Measurements from ENCODE around the gene MTMR3. TPM values are rescaled to one million over a fixed set of nuclear protein-coding genes. Genes with fewer than 3 reads are reported as not detected.

MTMR3 gene
- polyA plus RNA-seq, 1 of the 3 experiments (the other 2 are of a cell fraction): 20.4 TPM

DNA sequence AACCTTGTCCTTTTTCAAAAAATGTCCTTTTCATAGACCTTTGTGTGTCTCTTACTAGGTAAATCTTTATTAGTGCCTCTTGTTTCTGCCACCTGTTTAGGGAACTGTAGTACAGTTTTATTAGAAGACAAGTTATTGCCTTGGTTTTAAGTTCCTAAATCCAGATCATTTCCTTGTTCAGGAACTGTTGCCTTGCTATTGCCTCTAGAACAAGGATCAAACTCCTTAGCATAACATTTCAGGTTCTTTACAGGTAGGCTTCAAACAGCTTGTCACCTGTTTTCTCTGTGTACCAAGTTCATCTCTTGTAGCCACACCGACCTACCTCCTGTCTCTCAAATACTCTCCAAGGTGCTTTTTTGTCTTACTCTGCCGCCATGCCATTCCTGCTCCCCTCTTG lies 75.2 kb downstream of the MTMR3 start:
- Histone ChIP-seq H3K4me1 (ENCODE audit: control insufficient read depth in 1 of 2, insufficient read depth in 2 of 2, low read depth in 1 of 2, low read length in 1 of 2) (no peaks in the 10 kb centered on the region), H3K79me2 (ENCODE audit: insufficient read depth) (peaks cover 48% of the 10 kb centered on the region), H3K4me3 (ENCODE audit: low read depth in 2 of 2, low read length in 1 of 2) (no peak overlapping the region), H3F3A (replicated peaks; ENCODE audit: insufficient read depth) (peaks cover 4% of the 10 kb centered on the region), H2AFZ (ENCODE audit: low read depth) (no peak overlapping the region), H3K9me2 (no peaks in the 10 kb centered on the region), H3K4me2 (no peak overlapping the region), H4K20me1 (ENCODE audit: insufficient read depth) (peaks cover 21% of the 10 kb centered on the region; the same call in 1 of the 2 replicates), H3K27me3 (ENCODE audit: insufficient read depth) (no peaks in the 10 kb centered on the region), H3K27ac (ENCODE audit: low read depth in 2 of 2, low read length in 1 of 2) (no peak overlapping the region), H3K36me3 (replicated peaks in 1 of 2; ENCODE audit: control insufficient read depth in 1 of 2, insufficient read depth in 2 of 2, low read length in 1 of 2) (peaks cover 0 to 14% of the 10 kb centered on the region in 2 experiments), H3K9me3 (no peaks in the 10 kb centered on the region), H3K9ac (no peak overlapping the region)
- DNase-seq: no peak
- ChIA-PET CTCF (no interaction called here), POLR2A (no interaction called here)
- TF ChIP-seq TEAD4 (IDR thresholded peaks at IDR 0.05; ENCODE audit: borderline replicate concordance, insufficient read depth) (no peak), FOXJ3 (CRISPR knock-in tag; IDR thresholded peaks at IDR 0.05) (no peak), TCF12 (IDR thresholded peaks at IDR 0.05) (no peak), GABPA (IDR thresholded peaks at IDR 0.05; ENCODE audit: low read depth) (no peak), RXRA (IDR thresholded peaks at IDR 0.05; ENCODE audit: borderline replicate concordance, low read depth) (no peak), REST (IDR thresholded peaks at IDR 0.05; ENCODE audit: low read depth, low read length) (no peak), CHD2 (IDR thresholded peaks at IDR 0.05; ENCODE audit: low read length, partially characterized antibody) (no peak), RCOR1 (IDR thresholded peaks at IDR 0.05; ENCODE audit: low read length) (no peak), FOXM1 (IDR thresholded peaks at IDR 0.05; ENCODE audit: low read depth) (no peak), MAX (IDR thresholded peaks at IDR 0.05; ENCODE audit: low read depth) (no peak), EP300 (IDR thresholded peaks at IDR 0.05; ENCODE audit: borderline replicate concordance in 1 of 2, low read depth in 1 of 2, low read length in 1 of 2) (no peak), JUND (IDR thresholded peaks at IDR 0.05) (no peak), NFIC (IDR thresholded peaks at IDR 0.05; ENCODE audit: borderline replicate concordance) (no peak), MXI1 (IDR thresholded peaks at IDR 0.05; ENCODE audit: low read depth, low read length) (no peak), RFX5 (IDR thresholded peaks at IDR 0.05; ENCODE audit: low read length) (no peak), RAD21 (IDR thresholded peaks at IDR 0.05; ENCODE audit: low read length) (no peak), ZBTB33 (IDR thresholded peaks at IDR 0.05; ENCODE audit: borderline replicate concordance, low read depth) (no peak)
- TF ChIP-seq, protein P1, sequence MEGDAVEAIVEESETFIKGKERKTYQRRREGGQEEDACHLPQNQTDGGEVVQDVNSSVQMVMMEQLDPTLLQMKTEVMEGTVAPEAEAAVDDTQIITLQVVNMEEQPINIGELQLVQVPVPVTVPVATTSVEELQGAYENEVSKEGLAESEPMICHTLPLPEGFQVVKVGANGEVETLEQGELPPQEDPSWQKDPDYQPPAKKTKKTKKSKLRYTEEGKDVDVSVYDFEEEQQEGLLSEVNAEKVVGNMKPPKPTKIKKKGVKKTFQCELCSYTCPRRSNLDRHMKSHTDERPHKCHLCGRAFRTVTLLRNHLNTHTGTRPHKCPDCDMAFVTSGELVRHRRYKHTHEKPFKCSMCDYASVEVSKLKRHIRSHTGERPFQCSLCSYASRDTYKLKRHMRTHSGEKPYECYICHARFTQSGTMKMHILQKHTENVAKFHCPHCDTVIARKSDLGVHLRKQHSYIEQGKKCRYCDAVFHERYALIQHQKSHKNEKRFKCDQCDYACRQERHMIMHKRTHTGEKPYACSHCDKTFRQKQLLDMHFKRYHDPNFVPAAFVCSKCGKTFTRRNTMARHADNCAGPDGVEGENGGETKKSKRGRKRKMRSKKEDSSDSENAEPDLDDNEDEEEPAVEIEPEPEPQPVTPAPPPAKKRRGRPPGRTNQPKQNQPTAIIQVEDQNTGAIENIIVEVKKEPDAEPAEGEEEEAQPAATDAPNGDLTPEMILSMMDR (IDR thresholded peaks at IDR 0.05): no peak
- TF ChIP-seq, protein P2, sequence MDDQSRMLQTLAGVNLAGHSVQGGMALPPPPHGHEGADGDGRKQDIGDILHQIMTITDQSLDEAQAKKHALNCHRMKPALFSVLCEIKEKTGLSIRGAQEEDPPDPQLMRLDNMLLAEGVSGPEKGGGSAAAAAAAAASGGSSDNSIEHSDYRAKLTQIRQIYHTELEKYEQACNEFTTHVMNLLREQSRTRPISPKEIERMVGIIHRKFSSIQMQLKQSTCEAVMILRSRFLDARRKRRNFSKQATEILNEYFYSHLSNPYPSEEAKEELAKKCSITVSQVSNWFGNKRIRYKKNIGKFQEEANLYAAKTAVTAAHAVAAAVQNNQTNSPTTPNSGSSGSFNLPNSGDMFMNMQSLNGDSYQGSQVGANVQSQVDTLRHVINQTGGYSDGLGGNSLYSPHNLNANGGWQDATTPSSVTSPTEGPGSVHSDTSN (IDR thresholded peaks at IDR 0.05): no peak
- TF ChIP-seq, protein P3, sequence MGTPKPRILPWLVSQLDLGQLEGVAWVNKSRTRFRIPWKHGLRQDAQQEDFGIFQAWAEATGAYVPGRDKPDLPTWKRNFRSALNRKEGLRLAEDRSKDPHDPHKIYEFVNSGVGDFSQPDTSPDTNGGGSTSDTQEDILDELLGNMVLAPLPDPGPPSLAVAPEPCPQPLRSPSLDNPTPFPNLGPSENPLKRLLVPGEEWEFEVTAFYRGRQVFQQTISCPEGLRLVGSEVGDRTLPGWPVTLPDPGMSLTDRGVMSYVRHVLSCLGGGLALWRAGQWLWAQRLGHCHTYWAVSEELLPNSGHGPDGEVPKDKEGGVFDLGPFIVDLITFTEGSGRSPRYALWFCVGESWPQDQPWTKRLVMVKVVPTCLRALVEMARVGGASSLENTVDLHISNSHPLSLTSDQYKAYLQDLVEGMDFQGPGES (IDR thresholded peaks at IDR 0.05; ENCODE audit: low read depth, low read length): no peak
- 98% methylated on average over 2 of the region's 2 CpGs for WGBS (ENCODE audit: low lambda C conversion rate)
